HepG2 (cell line): Measurements from ENCODE around the gene TTYH2. TPM values are rescaled to one million over a fixed set of nuclear protein-coding genes. Genes with fewer than 3 reads are reported as not detected.

Source experiments
- EP300 ChIP-seq, 3 experiments: sonication (generic) in 1 of 3; formaldehyde crosslinking in 1 of 3; IDR thresholded peaks; 2 replicates each; pipeline versions ENCODE4 v1.5.1 to v1.6.1; 2011 to 2020; ENCODE audit warnings: low read depth in 2 of 3, low read length in 2 of 3, borderline replicate concordance in 1 of 3, improper control_type of control experiment in 1 of 3, mild to moderate bottlenecking in 1 of 3, missing genetic modification reagents in 1 of 3, moderate library complexity in 1 of 3
- RBAK ChIP-seq: sonication (generic); formaldehyde crosslinking; IDR thresholded peaks from 2 replicates; pipeline ENCODE4 v1.5.1; 2020; ENCODE audit warnings: mild to moderate bottlenecking, missing genetic modification reagents
- ZIK1 ChIP-seq: sonication (generic); formaldehyde crosslinking; IDR thresholded peaks from 2 replicates; pipeline ENCODE4 v1.5.0; 2020; ENCODE audit warnings: mild to moderate bottlenecking, low read depth, missing genetic modification reagents, borderline replicate concordance
- ZNF232 ChIP-seq: sonication (generic); formaldehyde crosslinking; IDR thresholded peaks from 2 replicates; pipeline ENCODE4 v1.4.0; 2020; ENCODE audit warnings: missing genetic modification reagents, borderline replicate concordance
- ZNF678 ChIP-seq: sonication (generic); formaldehyde crosslinking; IDR thresholded peaks from 2 replicates; pipeline ENCODE4 v1.4.0; 2020; ENCODE audit warnings: mild to moderate bottlenecking, missing genetic modification reagents
- ZSCAN25 ChIP-seq: sonication (generic); formaldehyde crosslinking; IDR thresholded peaks from 2 replicates; pipeline ENCODE4 v1.8.0; 2022; ENCODE audit warnings: mild to moderate bottlenecking, missing genetic modification reagents
- polyA plus RNA-seq, 8 experiments: library from polyadenylated mRNA; depleted of rRNA in 3 of 8; stranded (reverse) in 7 of 8; unstranded in 1 of 8; fragments of >200 nt; fragmentation: Illumina TruSeq in 4 of 8; extraction: Trizol in 4 of 8; gene quantifications; 2 replicates each; pipeline versions ENCODE4 v1.2.1 to v1.2.3, GENCODE V29; 2011 to 2016; ENCODE audit warnings: low read depth in 4 of 8, missing spikeins in 1 of 8, mixed read lengths in 1 of 8; ENCODE audit not compliant: insufficient read depth in 1 of 8
- total RNA-seq, 5 experiments: library from RNA; depleted of rRNA; stranded (reverse); fragments of >200 nt; fragmentation: Illumina TruSeq; extraction: Trizol; gene quantifications; 2 replicates each; pipeline ENCODE4 v1.2.3, GENCODE V29; 2016; ENCODE audit warnings: low read depth in 1 of 5
- TF ChIP-seq, protein P1 (sequence below): sonication (generic); formaldehyde crosslinking; IDR thresholded peaks from 2 replicates; pipeline ENCODE4 v1.4.0; 2020; ENCODE audit warnings: missing genetic modification reagents
- TF ChIP-seq, protein P2 (sequence below): IDR thresholded peaks from 2 replicates; pipeline ENCODE4 v1.6.1; 2016; ENCODE audit warnings: missing compliant biosample characterization, missing genetic modification reagents, borderline replicate concordance
- TF ChIP-seq, protein P3 (sequence below): sonication (generic); formaldehyde crosslinking; IDR thresholded peaks from 2 replicates; pipeline ENCODE4 v1.4.0; 2020; ENCODE audit warnings: missing genetic modification reagents
- TF ChIP-seq, protein P4 (sequence below): sonication (generic); formaldehyde crosslinking; conservative IDR thresholded peaks from 2 replicates; pipeline ENCODE4 v1.4.0; 2020; ENCODE audit warnings: mild to moderate bottlenecking, missing genetic modification reagents, moderate library complexity
- TF ChIP-seq, protein P5 (sequence below): sonication (generic); formaldehyde crosslinking; IDR thresholded peaks from 2 replicates; pipeline ENCODE4 v1.5.0; 2020; ENCODE audit warnings: mild to moderate bottlenecking, missing genetic modification reagents

TTYH2 gene
- total and polyA plus RNA-seq, 2 of the 13 experiments (the other 11 are each of a cell fraction or from before 2014, with no cell fraction given) = 0.77 to 0.96 TPM

DNA sequence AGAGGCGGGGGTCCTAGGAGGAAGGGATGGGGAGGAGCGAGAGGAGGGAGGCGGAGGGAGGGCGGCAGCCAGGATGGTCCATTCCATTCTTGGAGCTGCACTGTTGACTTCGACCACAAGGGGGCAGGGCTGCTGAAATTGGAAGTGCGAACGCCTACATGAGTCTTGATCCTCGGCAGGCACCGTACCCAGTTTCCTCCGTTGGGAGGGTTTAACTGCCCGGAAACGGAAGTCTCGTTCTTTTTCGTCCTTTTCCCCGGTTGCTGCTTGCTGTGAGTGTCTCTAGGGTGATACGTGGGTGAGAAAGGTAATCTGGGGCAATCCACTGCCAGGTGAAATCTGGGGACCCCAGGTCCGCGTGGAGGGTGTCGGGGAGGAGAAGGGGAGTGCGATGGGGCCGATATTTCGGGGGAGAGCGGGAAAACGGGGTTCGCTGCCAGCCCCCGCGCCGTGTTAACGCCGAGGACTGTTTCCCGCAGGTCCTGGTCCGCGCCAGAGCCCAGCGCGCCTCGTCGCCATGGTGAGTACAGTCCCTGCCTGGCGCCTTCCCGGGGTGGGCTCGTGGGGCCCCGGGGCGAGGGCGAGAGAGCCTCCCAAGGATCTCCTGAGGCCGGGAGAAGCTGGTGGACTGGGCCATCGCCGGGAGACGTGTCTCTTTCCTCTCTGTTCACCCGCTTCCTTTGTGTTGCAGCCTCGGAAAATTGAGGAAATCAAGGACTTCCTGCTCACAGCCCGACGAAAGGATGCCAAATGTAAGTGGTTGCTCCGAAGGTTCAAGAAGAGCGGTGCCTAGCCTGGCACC is 9.7 kb upstream of the TTYH2 start, which contains the start of gene RPL38 (continued):
- TF ChIP-seq ZNF232 (CRISPR knock-in tag) = 0 out of 2 replicates have a peak, but pooled peaks have one; percentile 56
- TF ChIP-seq, protein P1, sequence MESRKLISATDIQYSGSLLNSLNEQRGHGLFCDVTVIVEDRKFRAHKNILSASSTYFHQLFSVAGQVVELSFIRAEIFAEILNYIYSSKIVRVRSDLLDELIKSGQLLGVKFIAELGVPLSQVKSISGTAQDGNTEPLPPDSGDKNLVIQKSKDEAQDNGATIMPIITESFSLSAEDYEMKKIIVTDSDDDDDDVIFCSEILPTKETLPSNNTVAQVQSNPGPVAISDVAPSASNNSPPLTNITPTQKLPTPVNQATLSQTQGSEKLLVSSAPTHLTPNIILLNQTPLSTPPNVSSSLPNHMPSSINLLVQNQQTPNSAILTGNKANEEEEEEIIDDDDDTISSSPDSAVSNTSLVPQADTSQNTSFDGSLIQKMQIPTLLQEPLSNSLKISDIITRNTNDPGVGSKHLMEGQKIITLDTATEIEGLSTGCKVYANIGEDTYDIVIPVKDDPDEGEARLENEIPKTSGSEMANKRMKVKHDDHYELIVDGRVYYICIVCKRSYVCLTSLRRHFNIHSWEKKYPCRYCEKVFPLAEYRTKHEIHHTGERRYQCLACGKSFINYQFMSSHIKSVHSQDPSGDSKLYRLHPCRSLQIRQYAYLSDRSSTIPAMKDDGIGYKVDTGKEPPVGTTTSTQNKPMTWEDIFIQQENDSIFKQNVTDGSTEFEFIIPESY (CRISPR knock-in tag) = peak; percentile 75
- peak; percentile 86 for TF ChIP-seq ZSCAN25 (CRISPR knock-in tag)
- TF ChIP-seq, protein P2, sequence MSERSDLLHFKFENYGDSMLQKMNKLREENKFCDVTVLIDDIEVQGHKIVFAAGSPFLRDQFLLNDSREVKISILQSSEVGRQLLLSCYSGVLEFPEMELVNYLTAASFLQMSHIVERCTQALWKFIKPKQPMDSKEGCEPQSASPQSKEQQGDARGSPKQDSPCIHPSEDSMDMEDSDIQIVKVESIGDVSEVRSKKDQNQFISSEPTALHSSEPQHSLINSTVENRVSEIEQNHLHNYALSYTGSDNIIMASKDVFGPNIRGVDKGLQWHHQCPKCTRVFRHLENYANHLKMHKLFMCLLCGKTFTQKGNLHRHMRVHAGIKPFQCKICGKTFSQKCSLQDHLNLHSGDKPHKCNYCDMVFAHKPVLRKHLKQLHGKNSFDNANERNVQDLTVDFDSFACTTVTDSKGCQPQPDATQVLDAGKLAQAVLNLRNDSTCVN = peak; percentile 82; the same call in 1 of the 2 replicates
- TF ChIP-seq, protein P3, sequence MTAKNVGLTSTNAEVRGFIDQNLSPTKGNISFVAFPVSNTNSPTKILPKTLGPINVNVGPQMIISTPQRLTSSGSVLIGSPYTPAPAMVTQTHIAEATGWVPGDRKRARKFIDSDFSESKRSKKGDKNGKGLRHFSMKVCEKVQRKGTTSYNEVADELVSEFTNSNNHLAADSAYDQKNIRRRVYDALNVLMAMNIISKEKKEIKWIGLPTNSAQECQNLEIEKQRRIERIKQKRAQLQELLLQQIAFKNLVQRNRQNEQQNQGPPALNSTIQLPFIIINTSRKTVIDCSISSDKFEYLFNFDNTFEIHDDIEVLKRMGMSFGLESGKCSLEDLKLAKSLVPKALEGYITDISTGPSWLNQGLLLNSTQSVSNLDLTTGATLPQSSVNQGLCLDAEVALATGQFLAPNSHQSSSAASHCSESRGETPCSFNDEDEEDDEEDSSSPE (CRISPR knock-in tag) = peak; percentile 71
- TF ChIP-seq ZNF678 (CRISPR knock-in tag) = peak; percentile 87; the same call in 1 of the 2 replicates
- no peak for TF ChIP-seq ZIK1 (CRISPR knock-in tag)
- TF ChIP-seq, protein P4, sequence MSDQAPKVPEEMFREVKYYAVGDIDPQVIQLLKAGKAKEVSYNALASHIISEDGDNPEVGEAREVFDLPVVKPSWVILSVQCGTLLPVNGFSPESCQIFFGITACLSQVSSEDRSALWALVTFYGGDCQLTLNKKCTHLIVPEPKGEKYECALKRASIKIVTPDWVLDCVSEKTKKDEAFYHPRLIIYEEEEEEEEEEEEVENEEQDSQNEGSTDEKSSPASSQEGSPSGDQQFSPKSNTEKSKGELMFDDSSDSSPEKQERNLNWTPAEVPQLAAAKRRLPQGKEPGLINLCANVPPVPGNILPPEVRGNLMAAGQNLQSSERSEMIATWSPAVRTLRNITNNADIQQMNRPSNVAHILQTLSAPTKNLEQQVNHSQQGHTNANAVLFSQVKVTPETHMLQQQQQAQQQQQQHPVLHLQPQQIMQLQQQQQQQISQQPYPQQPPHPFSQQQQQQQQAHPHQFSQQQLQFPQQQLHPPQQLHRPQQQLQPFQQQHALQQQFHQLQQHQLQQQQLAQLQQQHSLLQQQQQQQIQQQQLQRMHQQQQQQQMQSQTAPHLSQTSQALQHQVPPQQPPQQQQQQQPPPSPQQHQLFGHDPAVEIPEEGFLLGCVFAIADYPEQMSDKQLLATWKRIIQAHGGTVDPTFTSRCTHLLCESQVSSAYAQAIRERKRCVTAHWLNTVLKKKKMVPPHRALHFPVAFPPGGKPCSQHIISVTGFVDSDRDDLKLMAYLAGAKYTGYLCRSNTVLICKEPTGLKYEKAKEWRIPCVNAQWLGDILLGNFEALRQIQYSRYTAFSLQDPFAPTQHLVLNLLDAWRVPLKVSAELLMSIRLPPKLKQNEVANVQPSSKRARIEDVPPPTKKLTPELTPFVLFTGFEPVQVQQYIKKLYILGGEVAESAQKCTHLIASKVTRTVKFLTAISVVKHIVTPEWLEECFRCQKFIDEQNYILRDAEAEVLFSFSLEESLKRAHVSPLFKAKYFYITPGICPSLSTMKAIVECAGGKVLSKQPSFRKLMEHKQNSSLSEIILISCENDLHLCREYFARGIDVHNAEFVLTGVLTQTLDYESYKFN = peak; percentile 74
- peak in 1 of 2 experiments; percentile 59; a peak in 2 of 4 replicates for TF ChIP-seq EP300 (IDR thresholded peaks at IDR 0.05; ENCODE audit: low read depth in 2 of 2, low read length in 2 of 2)
- TF ChIP-seq EP300 (CRISPR knock-in tag; IDR thresholded peaks at IDR 0.05; ENCODE audit: borderline replicate concordance) = 0 out of 2 replicates have a peak, but pooled peaks have one; percentile 65
- no peak for TF ChIP-seq RBAK (CRISPR knock-in tag)
- TF ChIP-seq, protein P5, sequence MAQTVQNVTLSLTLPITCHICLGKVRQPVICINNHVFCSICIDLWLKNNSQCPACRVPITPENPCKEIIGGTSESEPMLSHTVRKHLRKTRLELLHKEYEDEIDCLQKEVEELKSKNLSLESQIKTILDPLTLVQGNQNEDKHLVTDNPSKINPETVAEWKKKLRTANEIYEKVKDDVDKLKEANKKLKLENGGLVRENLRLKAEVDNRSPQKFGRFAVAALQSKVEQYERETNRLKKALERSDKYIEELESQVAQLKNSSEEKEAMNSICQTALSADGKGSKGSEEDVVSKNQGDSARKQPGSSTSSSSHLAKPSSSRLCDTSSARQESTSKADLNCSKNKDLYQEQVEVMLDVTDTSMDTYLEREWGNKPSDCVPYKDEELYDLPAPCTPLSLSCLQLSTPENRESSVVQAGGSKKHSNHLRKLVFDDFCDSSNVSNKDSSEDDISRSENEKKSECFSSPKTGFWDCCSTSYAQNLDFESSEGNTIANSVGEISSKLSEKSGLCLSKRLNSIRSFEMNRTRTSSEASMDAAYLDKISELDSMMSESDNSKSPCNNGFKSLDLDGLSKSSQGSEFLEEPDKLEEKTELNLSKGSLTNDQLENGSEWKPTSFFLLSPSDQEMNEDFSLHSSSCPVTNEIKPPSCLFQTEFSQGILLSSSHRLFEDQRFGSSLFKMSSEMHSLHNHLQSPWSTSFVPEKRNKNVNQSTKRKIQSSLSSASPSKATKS (CRISPR knock-in tag) = peak; percentile 68; the same call in 1 of the 2 replicates
